GM12865 (cell line): Measurements from ENCODE around the gene THOP1.

Experiments
- DNase-seq: peaks from one replicate; pipeline ENCODE4 v3.0.0; 2010; ENCODE audit warnings: low read depth
- H3K4me3 ChIP-seq: 2 replicates; pipeline ENCODE4 v1.5.1; 2011; ENCODE audit warnings: mild to moderate bottlenecking, low read depth, low read length, control low read depth
- CTCF ChIP-seq: IDR thresholded peaks from 2 replicates; pipeline ENCODE4 v1.5.1; 2011; ENCODE audit warnings: low read length, control low read depth, low read depth, inconsistent platforms; ENCODE audit not compliant: insufficient read depth; ENCODE audit errors: missing control alignments

Gene THOP1

GRCh38 chr19:2822846-2823245 lies 37.5 kb downstream of the THOP1 start:
- no peak overlapping the region for H3K4me3 ChIP-seq
- no peak for TF ChIP-seq CTCF
- no peak for DNase-seq

- no peak for DNase-seq
Observed at GRCh38 chr19:2823646-2824045, 38.3 kb downstream of the THOP1 start.

GRCh38 chr19:2824129-2824528 lies 38.8 kb downstream of the THOP1 start:
- H3K4me3 ChIP-seq = no peak overlapping the region
- DNase-seq = no peak
- TF ChIP-seq CTCF = no peak

More at GRCh38 chr19:2823646-2824045, 38.3 kb downstream of the THOP1 start:
- TF ChIP-seq CTCF = no peak
- no peak overlapping the region for H3K4me3 ChIP-seq

GRCh38 chr19:2827022-2827421 lies 41.7 kb downstream of the THOP1 start:
- no peak overlapping the region for H3K4me3 ChIP-seq
- no peak for DNase-seq
- no peak for TF ChIP-seq CTCF

GRCh38 chr19:2827840-2828489 lies 42.7 kb downstream of the THOP1 start:
- H3K4me3 ChIP-seq = no peak overlapping the region
- no peak for TF ChIP-seq CTCF
- DNase-seq = no peak

GRCh38 chr19:2834294-2834871 lies 49.1 kb downstream of the THOP1 start:
- DNase-seq = no peak
- no peak overlapping the region for H3K4me3 ChIP-seq
- TF ChIP-seq CTCF = no peak

GRCh38 chr19:2837430-2837829 lies 52.1 kb downstream of the THOP1 start:
- DNase-seq = no peak
- no peak overlapping the region for H3K4me3 ChIP-seq
- no peak for TF ChIP-seq CTCF
